Activated naive CD4-positive, alpha-beta T cell treated with anti-CD3 and anti-CD28 coated beads, Interleukin-2, amount 10 ng/mL, durations not matched to agents 7 days and 5 days (primary cell): ENCODE results near the gene ARL5A.
"Not testable (repeated sequence)": the region's sequence is repeated elsewhere in the genome, so short reads cannot be mapped to it uniquely, and the experiment has no call there.

ENCODE experiments used
- CTCF ChIA-PET: fragments of 350-600 bp; sonication (Branson Sonifier 250); formaldehyde crosslinking; loops from one replicate; lab custom pipeline; 2021; ENCODE audit warnings: antibody characterized with exemption; lab: Charles Lee
- DNase-seq: peaks from one replicate; pipeline ENCODE4 v3.0.0-alpha.2; 2020
- H3K27ac Mint-ChIP-seq: one replicate; pipeline ENCODE4 v1.8.0; 2021; ENCODE audit warnings: mild to moderate bottlenecking, moderate library complexity, mixed read lengths
- H3K27me3 Mint-ChIP-seq: one replicate; pipeline ENCODE4 v1.8.0; 2021; ENCODE audit warnings: mild to moderate bottlenecking, mixed read lengths
- H3K36me3 Mint-ChIP-seq: one replicate; pipeline ENCODE4 v1.8.0; 2021; ENCODE audit warnings: mixed read lengths
- H3K4me1 Mint-ChIP-seq: one replicate; pipeline ENCODE4 v1.8.0; 2021; ENCODE audit warnings: mixed read lengths
- H3K4me3 Mint-ChIP-seq: one replicate; pipeline ENCODE4 v1.8.0; 2021; ENCODE audit warnings: mild to moderate bottlenecking, moderate library complexity, mixed read lengths
- H3K9me3 Mint-ChIP-seq: one replicate; pipeline ENCODE4 v1.8.0; 2021; ENCODE audit warnings: mixed read lengths

The ARL5A gene

GRCh38 chr2:151796774-151797173 lies 31.4 kb downstream of the ARL5A start:
- H3K36me3 Mint-ChIP-seq, result peaks cover 32% of the 10 kb centered on the region
- no peaks in the 10 kb centered on the region for H3K9me3 Mint-ChIP-seq
- peak overlapping the region; percentile 33 for H3K27ac Mint-ChIP-seq
- DNase-seq, result no peak
- H3K4me3 Mint-ChIP-seq, result no peak overlapping the region
- H3K27me3 Mint-ChIP-seq, result no peaks in the 10 kb centered on the region
- CTCF ChIA-PET, result interaction anchor here (0.7 kb wide), 1 partner anchor 229 kb away, joined by 3 read pairs; no protein-coding TSS in a partner anchor
- no peaks in the 10 kb centered on the region for H3K4me1 Mint-ChIP-seq

DNA sequence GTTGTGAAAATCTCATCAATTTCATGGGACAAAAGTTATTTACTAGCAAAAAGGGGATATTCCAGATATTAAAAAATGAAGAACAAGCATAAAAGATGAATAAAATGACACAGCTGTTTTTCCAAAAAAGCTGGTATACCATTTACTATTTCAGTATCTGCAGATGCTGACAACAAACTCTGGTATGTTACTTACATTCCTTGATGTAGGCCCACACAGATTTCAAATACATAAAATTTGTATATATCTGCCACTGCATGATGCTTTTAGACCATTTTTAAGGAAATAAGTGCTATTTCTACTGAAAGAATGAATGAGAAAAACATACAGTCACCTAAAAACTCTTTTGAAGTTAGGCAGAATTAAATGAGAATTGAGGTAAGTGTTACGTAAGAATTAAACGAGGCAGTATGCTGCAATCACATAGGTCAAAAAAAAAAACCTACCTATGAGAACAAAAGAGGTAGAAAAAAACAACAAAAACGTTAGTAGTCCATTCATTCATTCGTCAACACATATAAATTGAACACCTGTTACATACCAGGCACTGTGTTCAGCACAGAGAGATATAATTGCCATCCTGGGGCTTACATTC lies 32.5 kb downstream of the ARL5A start:
- H3K27ac Mint-ChIP-seq, result no peak overlapping the region
- no peaks in the 10 kb centered on the region for H3K9me3 Mint-ChIP-seq
- H3K36me3 Mint-ChIP-seq, result peaks cover 32% of the 10 kb centered on the region
- H3K4me1 Mint-ChIP-seq, result no peaks in the 10 kb centered on the region
- no peak for DNase-seq
- CTCF ChIA-PET, result no interaction called here
- no peaks in the 10 kb centered on the region for H3K27me3 Mint-ChIP-seq
- no peak overlapping the region for H3K4me3 Mint-ChIP-seq

DNA sequence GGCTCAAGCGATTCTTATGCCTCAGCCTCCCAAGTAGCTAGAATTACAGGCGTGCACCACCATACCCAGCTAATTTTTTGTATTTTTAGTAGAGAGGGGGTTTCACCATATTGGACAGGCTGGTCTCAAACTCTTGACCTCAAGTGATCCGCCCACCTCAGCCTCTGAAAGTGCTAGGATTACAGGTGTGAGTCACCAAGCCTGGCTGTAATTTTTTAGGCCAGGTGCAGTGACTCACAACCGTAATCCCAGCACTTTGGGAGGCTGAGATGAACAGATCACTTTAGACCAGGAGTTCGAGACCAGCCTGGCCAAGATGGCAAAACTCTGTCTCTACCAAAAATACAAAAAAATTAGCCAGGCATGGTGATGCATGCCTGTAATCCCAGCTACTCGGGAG lies 33.8 kb downstream of the ARL5A start:
- H3K9me3 Mint-ChIP-seq, H3K27ac Mint-ChIP-seq, H3K27me3 Mint-ChIP-seq, CTCF ChIA-PET, H3K4me1 Mint-ChIP-seq, H3K4me3 Mint-ChIP-seq, DNase-seq: not testable (repeated sequence)
- H3K36me3 Mint-ChIP-seq, result peaks cover 31% of the 10 kb centered on the region

- CTCF ChIA-PET, result no interaction called here
- no peak overlapping the region for H3K4me3 Mint-ChIP-seq
- H3K27me3 Mint-ChIP-seq, result no peaks in the 10 kb centered on the region
- no peaks in the 10 kb centered on the region for H3K4me1 Mint-ChIP-seq
- DNase-seq, result no peak
- no peaks in the 10 kb centered on the region for H3K9me3 Mint-ChIP-seq
- H3K27ac Mint-ChIP-seq, result no peak overlapping the region
- H3K36me3 Mint-ChIP-seq, result peaks cover 29% of the 10 kb centered on the region
These were observed 35.1 kb downstream of the ARL5A start for GRCh38 chr2:151793123-151793522.

GRCh38 chr2:151792589-151792988 lies 35.6 kb downstream of the ARL5A start:
- H3K27ac Mint-ChIP-seq, result no peak overlapping the region
- peaks cover 30% of the 10 kb centered on the region for H3K36me3 Mint-ChIP-seq
- CTCF ChIA-PET, result no interaction called here
- H3K4me1 Mint-ChIP-seq, result no peaks in the 10 kb centered on the region
- no peaks in the 10 kb centered on the region for H3K27me3 Mint-ChIP-seq
- no peak for DNase-seq
- no peak overlapping the region for H3K4me3 Mint-ChIP-seq
- H3K9me3 Mint-ChIP-seq, result no peaks in the 10 kb centered on the region

- no peaks in the 10 kb centered on the region for H3K4me1 Mint-ChIP-seq
- CTCF ChIA-PET, result no interaction called here
- H3K4me3 Mint-ChIP-seq, result no peak overlapping the region
- no peak overlapping the region for H3K27ac Mint-ChIP-seq
- no peaks in the 10 kb centered on the region for H3K9me3 Mint-ChIP-seq
- H3K27me3 Mint-ChIP-seq, result no peaks in the 10 kb centered on the region
- H3K36me3 Mint-ChIP-seq, result peaks cover 24% of the 10 kb centered on the region
- no peak for DNase-seq
These were observed 36.7 kb downstream of the ARL5A start for GRCh38 chr2:151791545-151791944.

GRCh38 chr2:151790689-151791088 lies 37.5 kb downstream of the ARL5A start:
- Mint-ChIP-seq H3K9me3 (no peaks in the 10 kb centered on the region), H3K4me3 (no peak overlapping the region), H3K4me1 (no peaks in the 10 kb centered on the region), H3K27ac (peak overlapping the region; percentile 63), H3K36me3 (peaks cover 18% of the 10 kb centered on the region), H3K27me3 (no peaks in the 10 kb centered on the region)
- CTCF ChIA-PET, result no interaction called here
- DNase-seq, result no peak

GRCh38 chr2:151789055-151789834 lies 39.0 kb downstream of the ARL5A start:
- no peak overlapping the region for H3K4me3 Mint-ChIP-seq
- no peak for DNase-seq
- no peaks in the 10 kb centered on the region for H3K9me3 Mint-ChIP-seq
- H3K36me3 Mint-ChIP-seq, result peaks cover 27% of the 10 kb centered on the region
- H3K4me1 Mint-ChIP-seq, result no peaks in the 10 kb centered on the region
- H3K27me3 Mint-ChIP-seq, result no peaks in the 10 kb centered on the region
- CTCF ChIA-PET, result no interaction called here
- no peak overlapping the region for H3K27ac Mint-ChIP-seq

- CTCF ChIA-PET, result interaction anchor here (1.0 to 1.2 kb wide), 2 partner anchors 21 to 212 kb away, joined by 3 read pairs; no protein-coding TSS in a partner anchor
- Mint-ChIP-seq H3K4me1 (no peaks in the 10 kb centered on the region), H3K9me3 (no peaks in the 10 kb centered on the region), H3K27me3 (no peaks in the 10 kb centered on the region), H3K4me3 (no peak overlapping the region), H3K36me3 (peaks cover 28% of the 10 kb centered on the region), H3K27ac (no peak overlapping the region)
- DNase-seq, result no peak
These were observed 41.7 kb downstream of the ARL5A start for GRCh38 chr2:151786483-151786882.

GRCh38 chr2:151786077-151786476 lies 42.1 kb downstream of the ARL5A start:
- CTCF ChIA-PET, result no interaction called here
- no peaks in the 10 kb centered on the region for H3K4me1 Mint-ChIP-seq
- no peak for DNase-seq
- no peaks in the 10 kb centered on the region for H3K27me3 Mint-ChIP-seq
- no peaks in the 10 kb centered on the region for H3K9me3 Mint-ChIP-seq
- no peak overlapping the region for H3K4me3 Mint-ChIP-seq
- H3K27ac Mint-ChIP-seq, result no peak overlapping the region
- H3K36me3 Mint-ChIP-seq, result peaks cover 28% of the 10 kb centered on the region

GRCh38 chr2:151783133-151783520 lies 45.1 kb downstream of the ARL5A start:
- Mint-ChIP-seq H3K4me1 (no peaks in the 10 kb centered on the region), H3K27ac (no peak overlapping the region), H3K27me3 (no peaks in the 10 kb centered on the region), H3K4me3 (no peak overlapping the region), H3K9me3 (peaks cover 10% of the 10 kb centered on the region), H3K36me3 (peaks cover 43% of the 10 kb centered on the region)
- CTCF ChIA-PET, result no interaction called here
- DNase-seq, result no peak

- H3K4me1 Mint-ChIP-seq, result no peaks in the 10 kb centered on the region
- H3K9me3 Mint-ChIP-seq, result peaks cover 10% of the 10 kb centered on the region
- no peak overlapping the region for H3K27ac Mint-ChIP-seq
- H3K27me3 Mint-ChIP-seq, result no peaks in the 10 kb centered on the region
- CTCF ChIA-PET, result no interaction called here
- no peak for DNase-seq
- no peak overlapping the region for H3K4me3 Mint-ChIP-seq
- H3K36me3 Mint-ChIP-seq, result peaks cover 43% of the 10 kb centered on the region
These were observed 45.7 kb downstream of the ARL5A start for GRCh38 chr2:151782378-151783132.

- no peak for DNase-seq
- CTCF ChIA-PET, result no interaction called here
- Mint-ChIP-seq H3K27ac (no peak overlapping the region), H3K9me3 (peaks cover 10% of the 10 kb centered on the region), H3K4me1 (no peaks in the 10 kb centered on the region), H3K36me3 (peaks cover 50% of the 10 kb centered on the region), H3K27me3 (no peaks in the 10 kb centered on the region), H3K4me3 (no peak overlapping the region)
These were observed 46.6 kb downstream of the ARL5A start for GRCh38 chr2:151781642-151782041.

DNA sequence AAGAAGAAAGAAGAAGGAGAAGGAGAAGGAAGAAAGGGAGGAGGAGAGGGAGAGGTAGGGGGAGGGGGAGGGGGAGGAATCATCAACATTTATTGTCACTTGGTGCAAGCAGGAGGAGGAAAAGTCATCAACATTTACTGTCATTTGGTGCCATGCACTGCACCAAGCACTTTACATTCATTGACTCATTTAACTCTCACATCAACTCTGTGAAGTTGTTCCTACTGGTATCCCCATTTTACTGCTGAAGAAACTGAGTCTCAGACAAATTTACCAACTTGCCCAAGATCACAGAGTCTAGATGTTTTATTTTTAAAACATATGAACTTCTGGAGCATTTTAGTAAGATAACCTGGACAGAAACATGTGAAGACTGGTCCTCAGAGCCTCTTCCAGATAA lies 47.3 kb downstream of the ARL5A start:
- CTCF ChIA-PET, result no interaction called here
- H3K27ac Mint-ChIP-seq, result no peak overlapping the region

More for the DNA sequence above, 47.3 kb downstream of the ARL5A start:
- Mint-ChIP-seq H3K4me1 (no peaks in the 10 kb centered on the region), H3K36me3 (peaks cover 56% of the 10 kb centered on the region), H3K4me3 (no peak overlapping the region), H3K9me3 (peaks cover 10% of the 10 kb centered on the region), H3K27me3 (no peaks in the 10 kb centered on the region)
- no peak for DNase-seq
